GM12878 (cell line): ENCODE measurements around the gene B9D2. TPM values are rescaled to one million over a fixed set of nuclear protein-coding genes. Genes with fewer than 3 reads are reported as not detected.

Experiments
- ATAC-seq: fragments of 200-7000 bp; cut with Tn5 transposase; 3 replicates; pipeline ENCODE4 v1.9.1; 2020; ENCODE audit warnings: mild to moderate bottlenecking, moderate library complexity
- BruUV-seq: library from RNA; stranded (reverse); fragments of 400-500 nt; replicated peaks from 2 replicates; lab custom pipeline; 2021; lab: Mats Ljungman, UMichigan
- CTCF ChIA-PET: fragments of 300-600 bp; sonication (Branson Sonifier 250); formaldehyde crosslinking; extraction: SDS; loops from one replicate; lab custom pipeline; 2021; ENCODE audit warnings: inconsistent platforms; lab: Yijun Ruan, JAX
- POLR2A ChIA-PET: fragments of 350-600 bp; formaldehyde crosslinking; extraction: SDS; loops from one replicate; lab custom pipeline; 2021; ENCODE audit warnings: inconsistent platforms; lab: Charles Lee
- RAD21 ChIA-PET: fragments of 300-600 bp; sonication (Branson Sonifier 250); formaldehyde crosslinking; loops from one replicate; lab custom pipeline; 2023; ENCODE audit warnings: antibody characterized with exemption; ENCODE audit not compliant: unreplicated experiment; lab: Charles Lee
- SMC1A ChIA-PET: fragments of 300-600 bp; sonication (Branson Sonifier 250); formaldehyde crosslinking; loops from one replicate; lab custom pipeline; 2023; ENCODE audit not compliant: unreplicated experiment, uncharacterized antibody; lab: Charles Lee
- DNase-seq: peaks from one replicate; pipeline ENCODE4 v3.0.0-alpha.2; 2011; ENCODE audit warnings: low read depth, low spot score
- FAIRE-seq: peaks from 3 replicates; lab custom pipeline; 2011; peaks lifted over from hg19 to GRCh38; lab: Jason Lieb, UNC
- H2AFZ ChIP-seq: 2 replicates; pipeline ENCODE4 v1.6.0; 2011; ENCODE audit warnings: low read depth, low read length, control low read depth; ENCODE audit not compliant: control insufficient read depth
- H3K27ac ChIP-seq: 2 replicates; pipeline ENCODE4 v1.5.1; 2011; ENCODE audit warnings: control low read depth; ENCODE audit not compliant: control insufficient read depth, insufficient read depth
- H3K27me3 ChIP-seq, 2 experiments: replicated peaks in 1 of 2; 2 replicates each; pipeline versions ENCODE4 v1.6.0 to v1.6.1; 2011; ENCODE audit warnings: low read length in 1 of 2; ENCODE audit not compliant: control insufficient read depth in 2 of 2, insufficient read depth in 2 of 2
- H3K36me3 ChIP-seq, 2 experiments: 2 replicates each; pipeline ENCODE4 v1.5.1; 2011; ENCODE audit warnings: low read length in 1 of 2; ENCODE audit not compliant: control insufficient read depth in 2 of 2, insufficient read depth in 2 of 2
- H3K4me1 ChIP-seq: 2 replicates; pipeline ENCODE4 v1.6.1; 2011; ENCODE audit warnings: mild to moderate bottlenecking, low read length, moderate library complexity, mixed read lengths; ENCODE audit not compliant: control insufficient read depth, insufficient read depth
- H3K4me2 ChIP-seq: 2 replicates; pipeline ENCODE4 v1.6.0; 2011; ENCODE audit warnings: control low read depth; ENCODE audit not compliant: control insufficient read depth, insufficient read depth
- H3K4me3 ChIP-seq: fragments of 200-600 bp; sonication (generic); 2 replicates; pipeline ENCODE4 v1.5.1; 2016
- H3K79me2 ChIP-seq: 2 replicates; pipeline ENCODE4 v1.6.0; 2011; ENCODE audit warnings: low read length; ENCODE audit not compliant: control insufficient read depth, insufficient read depth
- H3K9ac ChIP-seq: 2 replicates; pipeline ENCODE4 v1.8.0; 2011; ENCODE audit warnings: low read length, control low read depth, mixed read lengths; ENCODE audit not compliant: control insufficient read depth, insufficient read depth
- H3K9me3 ChIP-seq: replicated peaks from 3 replicates; pipeline ENCODE4 v1.5.1; 2011; ENCODE audit warnings: mild to moderate bottlenecking, low read length; ENCODE audit not compliant: control insufficient read depth, insufficient read depth
- H4K20me1 ChIP-seq: 2 replicates; pipeline ENCODE4 v1.6.0; 2011; ENCODE audit not compliant: control insufficient read depth, insufficient read depth
- EED ChIP-seq: sonication (generic); IDR thresholded peaks from 2 replicates; pipeline ENCODE4 v1.6.1; 2016; ENCODE audit warnings: antibody characterized with exemption, low read depth
- POLR2A ChIP-seq: IDR thresholded peaks from 2 replicates; pipeline ENCODE4 v1.6.1; 2011; ENCODE audit warnings: low read depth, mild to moderate bottlenecking, low read length
- WGBS: methylation state at CpG from one replicate; pipeline ENCODE4 v1.1.6; 2016; ENCODE audit warnings: low lambda C conversion rate; ENCODE audit not compliant: insufficient replicate concordance, insufficient coverage; ENCODE audit errors: missing lambda C conversion rate; 5-methylcytosine and 5-hydroxymethylcytosine counted together
- in situ Hi-C: fragments of 300-500 bp; cut with MboI; formaldehyde crosslinking; loops from 9 replicates; pipeline ENCODE4 v1.14.3; 2018; ENCODE audit warnings: mixed read lengths
- intact Hi-C: fragments of 100-400 bp; cut with micrococcal nuclease; formaldehyde crosslinking; loops from one replicate; pipeline ENCODE4 v1.14.2; 2022; ENCODE audit not compliant: unreplicated experiment
- polyA plus RNA-seq, 11 experiments: library from polyadenylated mRNA; depleted of rRNA in 4 of 11; unstranded in 6 of 11; stranded (reverse) in 5 of 11; fragments of >200 nt; fragmentation: Nextera tagmentation in 4 of 11; fragmentation: Illumina TruSeq in 1 of 11; extraction: Ambion mirVana in 4 of 11; extraction: Trizol in 1 of 11; gene quantifications; 1 replicate in 1 of 11; 2 replicates in 10 of 11; pipeline versions ENCODE4 v1.2.1 to v1.2.3, GENCODE V29; 2011 to 2016; ENCODE audit warnings: inconsistent platforms in 2 of 11, missing spikeins in 2 of 11, low read depth in 1 of 11
- total RNA-seq, 4 experiments: library from RNA; depleted of rRNA in 3 of 4; stranded (reverse); fragments of >200 nt in 3 of 4; fragmentation: Illumina TruSeq in 1 of 4; extraction: Trizol in 1 of 4; gene quantifications; 2 replicates each; pipeline versions ENCODE4 v1.2.1 to v1.2.3, GENCODE V29; 2013 to 2021
- TF ChIP-seq, protein P1 (sequence below): fragments of 450-650 bp; IDR thresholded peaks from 2 replicates; pipeline ENCODE4 v1.6.1; 2018; ENCODE audit warnings: borderline replicate concordance, mild to moderate bottlenecking; ENCODE audit not compliant: partially characterized antibody

The B9D2 gene
- total and polyA plus RNA-seq, 10 of the 15 experiments (the other 5 are each of a cell fraction or from before 2014, with no cell fraction given): 2.4 to 12.4 (median 5.0) TPM

DNA sequence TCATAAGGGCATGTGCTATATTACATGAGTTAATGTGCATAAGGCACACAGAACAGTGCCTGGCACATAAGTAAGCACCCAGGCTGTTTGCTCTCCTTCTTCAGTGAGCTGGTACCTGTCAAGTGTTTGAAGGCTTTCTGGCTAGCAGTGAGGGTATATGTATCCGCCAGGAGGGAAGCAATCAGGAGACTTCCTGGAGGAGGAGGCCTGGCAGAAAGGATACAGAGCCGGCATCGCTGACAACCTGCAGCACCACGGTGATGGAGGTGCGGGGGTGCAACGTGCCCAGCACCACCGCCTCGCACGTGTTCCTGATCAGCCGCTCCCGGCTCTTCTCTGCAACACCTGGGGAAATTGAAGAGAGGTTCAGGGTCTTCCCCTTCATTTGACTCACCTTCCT is 27.7 kb upstream of the B9D2 start (continued):
- TF ChIP-seq, protein P1, sequence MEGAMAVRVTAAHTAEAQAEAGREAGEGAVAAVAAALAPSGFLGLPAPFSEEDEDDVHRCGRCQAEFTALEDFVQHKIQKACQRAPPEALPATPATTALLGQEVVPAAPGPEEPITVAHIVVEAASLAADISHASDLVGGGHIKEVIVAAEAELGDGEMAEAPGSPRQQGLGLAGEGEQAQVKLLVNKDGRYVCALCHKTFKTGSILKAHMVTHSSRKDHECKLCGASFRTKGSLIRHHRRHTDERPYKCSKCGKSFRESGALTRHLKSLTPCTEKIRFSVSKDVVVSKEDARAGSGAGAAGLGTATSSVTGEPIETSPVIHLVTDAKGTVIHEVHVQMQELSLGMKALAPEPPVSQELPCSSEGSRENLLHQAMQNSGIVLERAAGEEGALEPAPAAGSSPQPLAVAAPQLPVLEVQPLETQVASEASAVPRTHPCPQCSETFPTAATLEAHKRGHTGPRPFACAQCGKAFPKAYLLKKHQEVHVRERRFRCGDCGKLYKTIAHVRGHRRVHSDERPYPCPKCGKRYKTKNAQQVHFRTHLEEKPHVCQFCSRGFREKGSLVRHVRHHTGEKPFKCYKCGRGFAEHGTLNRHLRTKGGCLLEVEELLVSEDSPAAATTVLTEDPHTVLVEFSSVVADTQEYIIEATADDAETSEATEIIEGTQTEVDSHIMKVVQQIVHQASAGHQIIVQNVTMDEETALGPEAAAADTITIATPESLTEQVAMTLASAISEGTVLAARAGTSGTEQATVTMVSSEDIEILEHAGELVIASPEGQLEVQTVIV: no peak

DNA sequence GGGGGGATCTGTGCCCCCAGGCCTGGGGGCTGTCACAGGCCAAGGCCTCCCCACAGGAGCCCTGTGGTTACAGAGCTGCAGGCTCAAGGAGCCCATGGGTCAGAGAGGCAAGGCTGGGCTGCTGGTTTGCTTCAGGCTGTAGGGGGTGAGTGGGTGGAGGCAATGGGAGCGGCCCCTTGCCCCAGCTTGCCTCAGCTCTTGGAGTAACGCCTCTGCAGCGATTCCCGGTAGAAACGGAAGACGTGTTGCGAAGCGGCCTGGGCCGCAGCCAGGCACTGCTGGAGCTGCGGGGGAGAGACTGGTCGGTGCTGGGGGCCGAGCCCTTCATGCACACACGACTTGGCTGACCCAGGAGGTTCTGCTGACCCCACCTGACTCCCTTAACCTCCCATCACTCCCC is 22.5 kb upstream of the B9D2 start:
- Histone ChIP-seq H4K20me1 (no peaks in the 10 kb centered on the region), H3K4me1 (peaks cover 6% of the 10 kb centered on the region; the same call in 1 of the 2 replicates), H3K36me3 (peaks cover 17 to 21% of the 10 kb centered on the region in 2 experiments; a peak in 3 of 4 replicates), H3K9me3 (no peaks in the 10 kb centered on the region), H3K9ac (no peak overlapping the region), H3K4me3 (no peak overlapping the region), H3K27ac (no peak overlapping the region), H3K79me2 (no peaks in the 10 kb centered on the region), H3K4me2 (no peak overlapping the region), H2AFZ (no peak overlapping the region), H3K27me3 (no peaks in the 10 kb centered on the region)
- BruUV-seq: no TSS peak
- ChIA-PET POLR2A (no interaction called here), SMC1A (no interaction called here), RAD21 (interaction anchor here (0.5 kb wide), 1 partner anchor 43 kb away, joined by 3 read pairs; no protein-coding TSS in a partner anchor), CTCF (no interaction called here)
- WGBS: over 99% methylated on average over 13 of the region's 13 CpGs
- no peak for FAIRE-seq
- ATAC-seq: no peak
- DNase-seq: no peak
- in situ Hi-C loops: no loop called here
- TF ChIP-seq EED (no peak), POLR2A (peak; percentile 34; the same call in 1 of the 2 replicates)
- intact Hi-C loops: no loop called here
